GM12891 (cell line): ENCODE measurements around the gene CBX7.

Experiments used
- DNase-seq: peaks from one replicate; pipeline ENCODE4 v3.0.0; 2011; ENCODE audit warnings: low spot score; ENCODE audit not compliant: insufficient read length
- FAIRE-seq: peaks from 2 replicates; lab custom pipeline; 2011; peaks lifted over from hg19 to GRCh38; lab: Jason Lieb, UNC
- PAX5 ChIP-seq: IDR thresholded peaks from 2 replicates; pipeline ENCODE4 v1.6.1; 2011; ENCODE audit warnings: low read length, moderate library complexity, mild to moderate bottlenecking; ENCODE audit not compliant: insufficient read depth, severe bottlenecking
- POLR2A ChIP-seq: IDR thresholded peaks from 2 replicates; pipeline ENCODE4 v1.6.1; 2011; ENCODE audit warnings: low read depth, low read length, control low read depth
- POLR2AphosphoS5 ChIP-seq: IDR thresholded peaks from 2 replicates; pipeline ENCODE4 v1.6.1; 2011; ENCODE audit warnings: low read depth, low read length, control low read depth
- POU2F2 ChIP-seq: IDR thresholded peaks from 2 replicates; pipeline ENCODE4 v1.6.1; 2011; ENCODE audit warnings: low read depth, mild to moderate bottlenecking, control low read depth, low read length, moderate library complexity
- SPI1 ChIP-seq: IDR thresholded peaks from 2 replicates; pipeline ENCODE4 v1.6.1; 2011; ENCODE audit warnings: low read depth, low read length, control low read depth
- TAF1 ChIP-seq: IDR thresholded peaks from 2 replicates; pipeline ENCODE4 v1.6.1; 2011; ENCODE audit warnings: low read depth, low read length, control low read depth

CBX7 gene

DNA sequence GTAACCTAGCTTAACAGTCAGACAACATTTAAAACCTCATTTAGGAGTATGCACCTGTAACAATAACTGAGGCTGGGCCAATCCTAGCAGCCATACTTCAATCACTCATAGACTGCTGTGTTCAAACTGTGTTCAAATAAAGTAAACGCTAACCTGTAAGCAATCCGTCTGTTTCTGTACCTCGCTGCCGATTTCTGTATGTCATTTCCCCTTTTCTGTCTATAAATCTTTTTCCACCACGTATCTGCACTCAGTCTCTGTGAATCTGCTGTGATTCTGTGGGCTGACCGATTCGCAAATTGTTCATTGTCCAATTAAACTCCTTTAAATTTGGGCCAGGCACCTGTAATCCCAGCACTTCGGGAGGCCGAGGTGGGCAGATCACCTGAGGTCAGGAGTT, 43.1 kb downstream of the CBX7 start:
- FAIRE-seq (no peak), DNase-seq (no peak)
- TF ChIP-seq PAX5: no peak
- TF ChIP-seq SPI1: peak; percentile 49; the same call in 1 of the 2 replicates

DNA sequence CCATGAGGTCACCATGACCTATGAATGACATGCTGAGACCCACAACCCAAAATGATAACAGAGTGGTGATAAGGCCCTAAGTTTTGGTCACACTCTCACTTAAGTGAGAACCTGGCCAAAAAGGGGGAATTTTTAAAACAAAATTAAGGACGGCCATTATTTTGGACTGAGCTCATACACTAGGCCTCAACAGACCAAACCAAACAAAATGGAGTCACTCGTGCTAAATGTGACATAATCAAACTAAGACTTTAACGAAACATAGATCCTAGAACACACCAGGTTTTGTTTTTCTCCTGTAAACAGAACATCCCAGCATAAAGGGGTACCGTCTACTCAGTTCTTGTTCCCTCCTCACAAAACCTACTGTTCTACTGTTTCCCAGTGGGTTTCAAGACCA, 44.0 kb downstream of the CBX7 start:
- no peak for FAIRE-seq

DNA sequence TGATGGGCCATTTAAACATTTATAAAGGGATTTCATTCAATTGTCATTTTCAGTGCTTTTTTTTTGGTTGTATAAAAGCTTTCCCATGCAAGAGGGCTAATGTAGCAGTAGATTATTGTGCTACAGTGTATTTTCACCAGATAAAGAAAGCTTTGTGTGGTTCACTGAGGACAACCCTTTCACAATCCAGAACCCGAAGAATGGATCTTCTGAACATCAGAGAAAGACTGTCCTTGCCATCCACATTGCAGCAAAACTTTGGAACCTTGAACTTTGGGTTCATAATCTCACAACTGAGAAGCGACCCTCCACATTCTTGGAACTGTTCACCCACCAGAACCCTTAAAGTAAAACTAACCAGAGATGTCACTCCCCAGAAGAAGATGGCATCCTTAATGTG, 46.2 kb downstream of the CBX7 start:
- FAIRE-seq (no peak), DNase-seq (no peak)
- no peak for TF ChIP-seq POLR2A
- TF ChIP-seq POLR2AphosphoS5: no peak
- TF ChIP-seq SPI1: no peak
- TF ChIP-seq TAF1: no peak

More for the DNA sequence above, 44.0 kb downstream of the CBX7 start:
- TF ChIP-seq TAF1: no peak
- no peak for TF ChIP-seq POU2F2
- no peak for TF ChIP-seq PAX5
- TF ChIP-seq SPI1: no peak
- TF ChIP-seq POLR2AphosphoS5: no peak
- DNase-seq: no peak

DNA sequence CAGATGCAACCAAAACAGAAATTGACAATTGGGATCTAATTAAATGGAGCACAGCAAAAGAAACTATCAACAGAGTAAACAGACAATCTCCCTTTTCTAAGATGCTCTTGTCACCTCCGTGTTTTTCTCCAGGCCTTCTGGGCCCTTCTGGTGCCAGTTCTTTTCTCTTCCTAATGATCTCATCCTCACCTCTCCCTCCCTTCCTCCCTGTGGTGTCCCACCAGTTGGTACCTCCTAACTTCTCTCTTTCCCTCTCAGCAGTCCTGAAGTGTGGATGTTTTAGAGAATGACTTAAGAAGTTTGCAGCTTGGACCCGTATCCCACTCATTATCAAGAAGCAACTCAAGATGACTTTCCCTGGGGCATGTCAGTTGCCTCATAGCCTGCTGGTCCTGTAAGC, 49.0 kb downstream of the CBX7 start:
- TF ChIP-seq POU2F2 (no peak), SPI1 (no peak), PAX5 (no peak), POLR2A (no peak), POLR2AphosphoS5 (no peak), TAF1 (no peak)
- FAIRE-seq (no peak), DNase-seq (no peak)

DNA sequence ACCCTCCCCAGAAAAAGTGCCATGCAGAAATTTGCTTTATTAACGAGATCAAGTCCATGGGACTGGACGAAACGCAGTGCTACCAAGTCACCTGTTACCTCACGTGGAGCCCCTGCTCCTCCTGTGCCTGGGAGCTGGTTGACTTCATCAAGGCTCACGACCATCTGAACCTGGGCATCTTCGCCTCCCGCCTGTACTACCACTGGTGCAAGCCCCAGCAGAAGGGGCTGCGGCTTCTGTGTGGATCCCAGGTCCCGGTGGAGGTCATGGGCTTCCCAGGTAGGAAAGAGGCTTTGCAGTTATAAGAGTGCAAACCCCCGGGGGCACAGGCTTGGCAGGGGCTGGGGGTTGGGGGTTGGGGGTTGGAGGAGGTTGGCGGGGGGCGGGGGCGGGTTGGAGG, 51.3 kb downstream of the CBX7 start:
- TF ChIP-seq POLR2A (no peak), POLR2AphosphoS5 (no peak), TAF1 (no peak), PAX5 (no peak), POU2F2 (no peak), SPI1 (no peak)
- DNase-seq: no peak
- FAIRE-seq: no peak

DNA sequence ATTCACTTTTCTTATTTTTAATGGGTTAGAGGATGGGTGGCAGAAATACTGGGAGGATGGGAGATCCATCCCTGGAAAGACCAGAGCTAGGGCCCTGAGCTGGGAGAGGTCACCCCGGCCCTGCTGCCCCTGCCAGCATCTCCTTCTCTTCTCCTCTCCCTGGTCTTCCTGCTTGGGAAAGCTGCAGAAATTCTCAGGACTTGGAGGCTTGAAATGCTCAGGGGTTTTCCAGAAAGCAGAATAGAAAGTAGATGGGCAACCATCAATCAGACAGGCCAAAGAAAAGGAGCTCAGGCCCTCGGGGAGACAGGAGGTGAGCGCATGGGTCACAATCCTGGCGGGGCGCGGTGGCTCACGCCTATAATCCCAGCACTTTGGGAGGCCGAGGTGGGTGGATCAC, 53.9 kb downstream of the CBX7 start:
- DNase-seq (no peak), FAIRE-seq (no peak)
- TF ChIP-seq POLR2A (no peak), SPI1 (peak; percentile 40)

DNA sequence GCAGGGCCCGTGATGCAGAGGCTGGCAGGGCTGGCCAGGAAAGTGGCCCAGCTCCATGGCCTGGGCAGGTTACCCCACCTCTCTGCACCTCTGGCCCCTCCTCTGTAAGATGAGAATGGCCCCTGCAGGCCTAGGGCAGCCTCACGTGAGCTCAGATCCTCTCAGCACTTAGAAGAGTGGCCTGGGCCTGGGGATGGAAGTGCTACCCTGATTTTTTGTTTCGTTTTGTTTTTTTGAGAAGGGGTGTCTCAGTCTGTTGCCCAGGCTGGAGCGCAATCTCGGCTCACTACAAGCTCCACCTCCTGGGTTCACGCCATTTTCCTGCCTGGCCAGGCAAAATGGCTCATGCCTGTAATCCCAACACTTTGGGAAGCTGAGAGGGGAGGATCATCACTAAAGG, 54.5 kb downstream of the CBX7 start:
- TF ChIP-seq TAF1 (no peak), POU2F2 (no peak), POLR2AphosphoS5 (no peak), POLR2A (no peak), PAX5 (no peak), SPI1 (no peak)
- FAIRE-seq (no peak), DNase-seq (no peak)

DNA sequence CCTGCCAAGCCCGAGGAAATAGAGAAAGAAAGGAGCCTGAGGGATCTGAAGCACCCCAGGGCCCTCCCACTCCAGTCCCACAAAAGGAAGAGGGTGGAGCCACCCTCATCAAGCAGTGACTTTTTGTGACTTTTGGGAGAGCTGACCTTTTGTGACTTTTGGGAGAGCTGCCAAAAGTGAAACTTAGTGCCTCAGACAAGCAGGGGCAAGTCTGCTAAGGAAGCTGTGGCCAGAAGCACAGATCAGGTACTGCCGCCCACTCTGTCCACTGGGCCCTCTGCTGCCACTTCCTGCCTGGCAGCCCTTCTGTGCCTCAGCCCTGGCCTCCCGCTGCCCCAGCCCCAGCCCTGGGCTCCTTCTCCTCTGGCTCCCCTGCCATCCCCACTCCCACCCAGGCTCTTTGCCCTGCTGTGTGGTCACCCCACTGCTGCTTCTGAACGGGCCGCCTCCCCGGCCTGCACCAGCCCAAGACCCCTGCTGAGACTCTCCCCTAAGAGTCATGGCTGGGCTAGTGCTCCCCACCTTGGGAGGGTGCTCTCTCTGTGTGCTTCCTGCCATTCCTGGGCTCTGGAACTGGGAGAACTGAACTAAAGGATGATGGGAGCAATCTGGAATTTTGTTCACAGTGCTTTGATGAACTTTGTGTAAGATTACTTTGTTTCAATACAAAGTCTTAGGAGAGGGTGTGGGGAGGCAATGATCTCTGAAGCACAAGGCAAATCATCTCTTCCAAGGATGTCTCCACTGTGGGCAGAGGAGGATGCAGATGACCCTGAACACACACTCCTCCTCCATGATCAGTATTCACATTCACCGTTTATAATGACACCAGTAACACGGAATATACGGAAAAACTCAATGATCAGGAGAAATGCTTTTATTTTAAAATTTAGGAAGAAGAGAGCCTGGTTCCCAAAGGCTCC, 55.1 kb downstream of the CBX7 start, which contains the start of gene APOBEC3H:
Gene APOBEC3H, plus strand, starts transcription at position 147 of the 923 bp plus-strand sequence. CDS start 3,035 bp downstream, outside the sequence.
- no peak for DNase-seq
- TF ChIP-seq PAX5: no peak
- 0 out of 2 replicates have a peak, but pooled peaks have one; percentile 42 for TF ChIP-seq POLR2A
- TF ChIP-seq SPI1: 0 out of 2 replicates have a peak, but pooled peaks have one; percentile 33
- no peak for TF ChIP-seq TAF1
- peak; percentile 97 for FAIRE-seq

DNA sequence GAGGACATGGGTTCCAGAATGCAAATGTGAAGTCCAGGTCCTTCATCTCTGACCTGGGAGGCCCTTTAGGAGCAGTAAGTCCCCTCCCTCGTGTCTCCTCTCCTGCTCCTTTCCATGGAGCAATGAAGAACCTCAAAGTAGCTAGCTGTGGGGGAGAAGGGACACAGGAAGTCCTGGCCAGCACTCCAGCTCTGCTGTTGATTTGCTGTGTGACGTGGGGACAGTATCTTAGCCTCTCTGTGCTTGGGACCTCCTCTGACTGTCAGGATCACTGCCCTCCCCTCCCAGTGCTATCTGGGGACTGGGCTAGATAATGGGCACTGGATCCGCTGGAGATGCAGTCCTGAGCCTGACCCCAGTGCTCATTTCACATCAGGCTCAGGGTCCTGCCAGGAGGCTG, 56.5 kb downstream of the CBX7 start:
- no peak for TF ChIP-seq TAF1
- no peak for TF ChIP-seq PAX5
- TF ChIP-seq SPI1: no peak
- TF ChIP-seq POLR2AphosphoS5: no peak
- no peak for DNase-seq
- peak; percentile 78 for FAIRE-seq

DNA sequence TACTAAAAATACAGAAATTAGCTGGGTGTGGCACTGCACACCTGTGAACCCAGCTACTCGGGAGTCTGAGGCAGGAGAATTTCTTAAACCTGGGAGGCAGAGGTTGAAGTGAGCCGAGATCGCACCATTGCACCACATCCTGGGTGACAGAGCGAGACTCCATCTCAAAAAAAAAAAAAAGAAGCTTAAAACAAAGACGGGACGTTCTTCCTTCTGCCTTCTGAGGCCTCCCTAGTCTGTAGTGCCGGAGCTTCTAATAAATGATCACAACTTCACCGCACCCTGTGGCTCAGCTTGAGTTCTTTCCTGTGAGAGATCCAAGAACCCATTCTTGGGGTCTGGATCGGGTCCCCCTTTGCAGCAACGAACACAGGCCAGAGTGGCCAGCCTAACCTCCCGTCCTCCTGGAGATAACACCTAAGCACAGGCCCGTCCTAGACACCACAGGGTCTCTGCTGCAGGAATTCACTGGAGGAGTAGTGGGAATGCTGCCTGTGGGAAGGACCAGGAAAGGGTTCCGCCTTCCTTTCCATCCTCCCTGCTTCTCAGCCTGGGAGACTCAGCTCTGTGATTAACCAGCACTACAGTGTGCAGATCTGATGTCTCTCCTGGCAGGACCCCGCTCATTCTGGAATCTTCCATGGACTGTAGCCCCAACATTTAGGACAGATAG, 57.6 kb downstream of the CBX7 start:
- DNase-seq (no peak), FAIRE-seq (no peak)
- TF ChIP-seq TAF1 (no peak), POLR2A (no peak), PAX5 (no peak)
